Measurements from ENCODE around the gene ZRANB3. TPM values are rescaled to one million over a fixed set of nuclear protein-coding genes. Genes with fewer than 3 reads are reported as not detected.

ZRANB3 gene
- polyA plus RNA-seq, 1 experiment, result 3.3 TPM

DNA sequence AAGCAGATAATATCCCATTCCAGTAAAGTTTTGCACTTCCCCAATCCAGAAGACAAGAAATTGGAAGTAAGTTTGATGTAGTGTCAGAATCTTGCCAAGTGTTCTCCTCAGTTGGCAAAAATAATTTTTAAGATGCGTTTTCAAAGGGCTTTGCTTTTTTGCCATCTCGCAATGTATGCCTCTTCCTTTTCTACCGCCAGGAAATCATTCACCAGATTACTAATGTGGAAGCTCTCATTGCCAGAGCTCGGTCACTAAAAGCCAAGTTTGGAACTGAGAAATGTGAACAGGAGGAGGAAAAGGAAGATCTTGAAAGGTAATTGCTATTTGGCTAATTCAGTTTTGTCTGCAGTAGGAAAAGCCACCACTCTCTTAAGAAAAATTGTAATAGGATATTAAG is 368.2 kb downstream of the ZRANB3 start:
- TF ChIP-seq, protein P1, sequence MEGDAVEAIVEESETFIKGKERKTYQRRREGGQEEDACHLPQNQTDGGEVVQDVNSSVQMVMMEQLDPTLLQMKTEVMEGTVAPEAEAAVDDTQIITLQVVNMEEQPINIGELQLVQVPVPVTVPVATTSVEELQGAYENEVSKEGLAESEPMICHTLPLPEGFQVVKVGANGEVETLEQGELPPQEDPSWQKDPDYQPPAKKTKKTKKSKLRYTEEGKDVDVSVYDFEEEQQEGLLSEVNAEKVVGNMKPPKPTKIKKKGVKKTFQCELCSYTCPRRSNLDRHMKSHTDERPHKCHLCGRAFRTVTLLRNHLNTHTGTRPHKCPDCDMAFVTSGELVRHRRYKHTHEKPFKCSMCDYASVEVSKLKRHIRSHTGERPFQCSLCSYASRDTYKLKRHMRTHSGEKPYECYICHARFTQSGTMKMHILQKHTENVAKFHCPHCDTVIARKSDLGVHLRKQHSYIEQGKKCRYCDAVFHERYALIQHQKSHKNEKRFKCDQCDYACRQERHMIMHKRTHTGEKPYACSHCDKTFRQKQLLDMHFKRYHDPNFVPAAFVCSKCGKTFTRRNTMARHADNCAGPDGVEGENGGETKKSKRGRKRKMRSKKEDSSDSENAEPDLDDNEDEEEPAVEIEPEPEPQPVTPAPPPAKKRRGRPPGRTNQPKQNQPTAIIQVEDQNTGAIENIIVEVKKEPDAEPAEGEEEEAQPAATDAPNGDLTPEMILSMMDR (IDR thresholded peaks at IDR 0.05; ENCODE audit: insufficient read depth, low read depth, low read length), result no peak
- peaks cover 5% of the 10 kb centered on the region for H3K36me3 ChIP-seq (ENCODE audit: control insufficient read depth, insufficient read depth, low read length)
- H3K27me3 ChIP-seq (ENCODE audit: control insufficient read depth, insufficient read depth, low read length), result no peaks in the 10 kb centered on the region
- POLR2A ChIA-PET, result no interaction called here
- no peak for DNase-seq (ENCODE audit: low read depth)
- no peak overlapping the region for H3K4me3 ChIP-seq (ENCODE audit: low read depth, low read length)
- CTCF ChIA-PET, result interaction anchor here (1.9 kb wide), 1 partner anchor 11 kb away, joined by 5 read pairs; no protein-coding TSS in a partner anchor

DNA sequence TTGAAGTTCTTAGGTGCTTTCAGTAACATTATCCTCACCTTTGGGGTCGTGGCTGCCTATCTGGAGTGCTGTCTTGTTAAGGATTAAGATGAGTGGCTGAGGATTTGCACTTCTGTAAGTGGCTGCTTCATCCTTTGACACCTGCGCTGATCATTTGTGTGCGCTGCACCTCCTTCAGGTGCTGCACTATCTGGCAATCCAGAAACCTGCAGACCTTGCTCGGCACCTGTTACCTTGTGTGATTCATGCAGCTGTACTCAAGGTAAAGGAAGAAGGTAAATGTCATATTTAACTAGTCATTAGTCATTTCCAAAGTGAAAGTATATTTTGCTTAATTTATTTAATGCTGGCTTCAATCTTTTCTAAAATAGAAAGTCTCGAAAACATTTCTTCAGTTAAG is 368.6 kb downstream of the ZRANB3 start:
- ChIA-PET POLR2A (no interaction called here), CTCF (no interaction called here)

DNA sequence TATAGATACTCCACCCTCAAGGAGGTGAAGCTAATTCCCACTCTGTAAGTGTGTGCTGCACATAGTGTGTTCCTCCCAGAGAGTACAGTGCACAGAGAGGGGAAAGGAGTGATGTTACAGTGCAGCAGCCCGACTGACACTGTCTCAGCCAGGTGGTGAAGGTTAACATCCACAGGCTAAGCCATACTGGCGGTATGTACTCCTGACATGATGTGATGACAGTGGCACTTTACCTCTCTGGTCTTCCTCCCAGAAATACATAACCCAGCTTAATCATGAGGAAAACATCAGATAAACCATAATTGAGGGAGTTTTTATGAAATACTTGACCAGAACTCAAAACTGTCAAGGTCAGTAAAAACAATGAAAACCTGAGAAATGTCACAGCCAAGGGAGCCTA is 371.8 kb downstream of the ZRANB3 start:
- DNase-seq (ENCODE audit: low read depth), result no peak
- H3K4me3 ChIP-seq (ENCODE audit: low read depth, low read length), result no peak overlapping the region
- CTCF ChIA-PET, result no interaction called here
- no peaks in the 10 kb centered on the region for H3K27me3 ChIP-seq (ENCODE audit: control insufficient read depth, insufficient read depth, low read length)
- POLR2A ChIA-PET, result no interaction called here
- TF ChIP-seq, protein P1 (IDR thresholded peaks at IDR 0.05; ENCODE audit: insufficient read depth, low read depth, low read length), result no peak
- peaks cover 8% of the 10 kb centered on the region; the same call in 1 of the 2 replicates for H3K36me3 ChIP-seq (ENCODE audit: control insufficient read depth, insufficient read depth, low read length)

More for the DNA sequence above, 368.6 kb downstream of the ZRANB3 start:
- no peaks in the 10 kb centered on the region for H3K27me3 ChIP-seq (ENCODE audit: control insufficient read depth, insufficient read depth, low read length)
- H3K4me3 ChIP-seq (ENCODE audit: low read depth, low read length), result no peak overlapping the region
- TF ChIP-seq, protein P1 (IDR thresholded peaks at IDR 0.05; ENCODE audit: insufficient read depth, low read depth, low read length), result no peak
- peaks cover 5% of the 10 kb centered on the region for H3K36me3 ChIP-seq (ENCODE audit: control insufficient read depth, insufficient read depth, low read length)
- no peak for DNase-seq (ENCODE audit: low read depth)

DNA sequence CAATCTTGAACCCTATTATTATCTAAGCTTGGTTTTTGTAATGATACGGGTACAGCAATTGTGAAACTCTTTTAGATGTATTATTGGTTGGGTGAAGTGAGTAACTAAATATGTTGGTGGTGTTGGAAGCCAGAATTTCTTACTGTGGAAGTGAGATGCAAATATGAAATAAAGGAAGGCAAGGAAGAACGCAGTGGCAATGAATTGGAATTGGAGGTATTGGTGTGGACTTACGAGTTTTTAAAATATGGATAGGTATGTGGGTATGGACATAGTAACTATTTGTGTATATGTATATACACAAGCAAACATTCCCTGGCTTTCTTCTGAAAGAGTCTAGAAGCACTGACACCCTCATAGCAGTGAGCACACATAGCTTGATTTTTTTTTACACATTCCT is 373.2 kb downstream of the ZRANB3 start:
- ChIA-PET CTCF (interaction anchor here (1.0 kb wide), 1 partner anchor 42 kb away, joined by 3 read pairs; no protein-coding TSS in a partner anchor), POLR2A (no interaction called here)
- no peak overlapping the region for H3K4me3 ChIP-seq (ENCODE audit: low read depth, low read length)
- no peak for DNase-seq (ENCODE audit: low read depth)
- TF ChIP-seq, protein P1 (IDR thresholded peaks at IDR 0.05; ENCODE audit: insufficient read depth, low read depth, low read length), result no peak
- peaks cover 11% of the 10 kb centered on the region for H3K36me3 ChIP-seq (ENCODE audit: control insufficient read depth, insufficient read depth, low read length)
- no peaks in the 10 kb centered on the region for H3K27me3 ChIP-seq (ENCODE audit: control insufficient read depth, insufficient read depth, low read length)

DNA sequence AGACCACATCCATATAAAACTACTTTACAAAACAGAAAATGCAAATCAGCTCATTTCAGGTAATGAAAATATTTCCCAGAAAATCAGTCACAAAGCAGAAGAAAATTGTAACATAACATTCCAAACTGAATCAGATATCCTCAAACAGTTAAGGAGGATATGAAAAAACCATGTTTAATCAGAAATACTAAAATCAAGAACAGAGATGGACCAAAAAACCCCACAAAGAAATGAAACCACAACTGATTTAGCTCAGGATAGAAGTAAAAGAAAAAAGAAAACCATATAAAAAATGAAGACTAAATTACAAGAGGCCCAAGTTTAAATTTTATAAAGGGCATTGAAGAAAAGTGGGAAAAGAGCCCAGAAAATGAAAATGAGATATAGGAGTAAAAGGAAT is 376.1 kb downstream of the ZRANB3 start:
- TF ChIP-seq, protein P1 (IDR thresholded peaks at IDR 0.05; ENCODE audit: insufficient read depth, low read depth, low read length), result no peak
- POLR2A ChIA-PET, result no interaction called here
- CTCF ChIA-PET, result interaction anchor here (1.2 to 2.1 kb wide), 2 partner anchors 11 to 13 kb away, joined by 3 to 5 read pairs; no protein-coding TSS in a partner anchor
- Histone ChIP-seq H3K4me3 (ENCODE audit: low read depth, low read length) (no peak overlapping the region), H3K27me3 (ENCODE audit: control insufficient read depth, insufficient read depth, low read length) (no peaks in the 10 kb centered on the region), H3K36me3 (ENCODE audit: control insufficient read depth, insufficient read depth, low read length) (peaks cover 13% of the 10 kb centered on the region)
- no peak for DNase-seq (ENCODE audit: low read depth)

All from BJ (cell line).